ENCODE measurements around the gene CEP104. TPM values are rescaled to one million over a fixed set of nuclear protein-coding genes. Genes with fewer than 3 reads are reported as not detected.

The CEP104 gene
- polyA plus RNA-seq, 3 donors from 2014 or later: 2.5 to 32.7 (median 18.2) TPM

DNA sequence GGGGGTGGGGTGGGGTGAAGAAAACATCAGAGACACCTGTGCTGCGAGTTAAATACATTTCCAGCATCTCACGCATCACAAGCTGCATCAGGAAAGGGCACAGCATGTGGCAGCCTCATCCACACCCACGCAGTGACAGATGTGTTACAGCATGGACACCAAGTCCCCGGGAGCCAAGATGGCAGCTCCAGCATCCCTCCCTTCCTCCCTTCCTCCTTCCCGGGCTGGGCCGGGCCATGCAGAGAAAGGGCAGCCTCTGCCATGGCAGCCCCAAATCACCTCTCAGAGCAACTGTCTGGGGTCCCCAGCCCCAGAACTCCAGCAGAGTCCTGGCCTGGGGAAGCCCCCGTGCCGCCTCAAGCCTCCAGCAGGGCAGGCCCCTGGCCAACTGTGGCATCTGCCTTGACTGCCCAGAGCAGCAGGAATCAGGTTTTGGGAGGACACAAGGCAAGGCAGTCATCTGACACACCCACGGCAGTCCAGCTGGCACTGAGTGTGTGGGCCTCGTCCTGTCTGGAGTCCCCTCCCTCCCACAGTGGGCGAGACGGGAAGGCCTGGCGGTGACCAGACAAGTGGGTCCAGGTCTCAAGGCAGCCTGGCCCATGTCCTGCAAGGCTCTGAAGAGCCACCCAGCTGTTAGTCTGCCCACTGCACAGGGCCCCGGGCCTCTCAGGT lies 78.3 kb downstream of the CEP104 start:
- Mint-ChIP-seq H3K9me3 (no peaks in the 10 kb centered on the region), H3K27ac (no peak overlapping the region), H3K4me3 (no peak overlapping the region), H3K36me3 (peaks cover 10 to 31% (median 13%) of the 10 kb centered on the region in 3 donors), H3K27me3 (ENCODE audit: low read depth in 3 of 3) (peaks cover 0 to 2% (median 2%) of the 10 kb centered on the region in 3 donors), H3K4me1 (peaks cover 0 to 5% of the 10 kb centered on the region in 2 donors)
- DNase-seq: no peak

DNA sequence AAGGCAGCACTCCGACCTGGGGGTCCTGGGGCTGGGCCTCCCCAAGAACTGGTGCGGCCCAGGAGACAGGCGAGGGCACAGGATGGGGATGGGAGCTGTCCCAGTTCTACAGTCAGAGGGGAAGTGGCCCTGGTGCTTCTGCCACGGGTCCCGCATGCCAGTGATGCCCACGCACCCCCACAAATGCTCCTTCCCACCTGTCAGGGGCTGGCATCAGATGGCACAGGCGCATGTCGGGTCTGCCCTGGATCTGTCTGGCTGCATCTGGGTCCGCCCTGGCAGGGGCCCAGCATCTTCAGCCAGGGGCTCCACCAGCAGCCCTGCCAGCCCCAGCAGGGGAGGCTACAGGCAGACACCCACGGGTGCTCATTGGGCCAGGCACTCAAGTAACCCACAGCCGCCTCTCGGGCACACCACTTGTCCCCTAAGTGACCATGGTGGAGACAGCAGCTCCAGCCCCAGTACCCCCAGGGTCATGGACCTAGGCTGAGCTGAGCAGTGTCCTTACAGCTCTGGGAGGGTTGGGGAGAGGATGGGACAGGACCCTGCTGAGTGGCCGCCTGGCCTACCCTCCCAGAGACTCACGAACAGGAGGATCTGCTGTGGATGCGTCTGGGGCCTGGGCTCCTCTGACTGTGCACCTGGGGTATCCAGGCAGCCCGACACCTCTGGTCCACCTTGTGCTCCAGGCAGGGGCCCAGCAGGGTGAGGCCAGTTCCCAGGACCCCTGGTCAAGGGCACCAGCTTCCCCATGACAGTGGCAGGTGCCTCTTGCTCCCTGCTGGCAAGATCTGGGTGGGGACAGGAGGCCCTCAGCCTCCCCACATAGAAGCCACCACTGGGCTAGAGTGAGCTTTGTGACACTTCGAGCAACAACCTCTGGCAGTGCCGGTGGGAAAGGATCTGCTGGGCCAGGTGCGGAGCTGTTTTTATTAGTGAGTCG lies 79.1 kb downstream of the CEP104 start:
- Mint-ChIP-seq H3K27me3 (ENCODE audit: low read depth in 3 of 3) (peaks cover 0 to 2% (median 2%) of the 10 kb centered on the region in 3 donors), H3K4me1 (peaks cover 0 to 7% of the 10 kb centered on the region in 2 donors), H3K36me3 (peaks cover 10 to 31% (median 13%) of the 10 kb centered on the region in 3 donors), H3K27ac (no peak overlapping the region), H3K4me3 (no peak overlapping the region), H3K9me3 (no peaks in the 10 kb centered on the region)
- no peak for DNase-seq

DNA sequence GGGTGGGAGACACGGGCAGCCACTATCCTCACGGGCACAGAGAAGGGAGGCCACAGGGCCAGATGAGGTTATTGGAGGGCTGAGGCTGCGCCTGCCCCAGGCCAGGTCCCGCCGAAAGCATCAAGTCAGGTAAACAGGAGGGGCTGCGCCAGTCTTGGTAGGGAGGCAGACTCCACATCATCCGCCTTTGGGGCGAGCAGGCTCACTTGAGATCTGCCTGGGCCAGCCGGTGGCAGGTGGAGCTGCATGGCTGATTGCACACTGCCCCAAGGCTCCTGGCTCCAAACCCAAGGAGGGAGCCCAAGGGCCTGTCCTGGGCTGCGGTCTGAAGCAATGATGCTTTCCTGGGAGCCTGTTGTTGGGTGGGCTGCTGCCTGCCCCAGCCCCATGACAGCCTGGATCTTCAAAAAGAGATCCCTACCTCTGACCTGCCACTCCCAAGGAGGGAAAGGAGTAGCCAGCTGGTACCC lies 79.9 kb downstream of the CEP104 start:
- Mint-ChIP-seq H3K9me3 (no peaks in the 10 kb centered on the region), H3K27me3 (ENCODE audit: low read depth in 3 of 3) (peaks cover 0 to 2% (median under 1%) of the 10 kb centered on the region in 3 donors), H3K36me3 (peaks cover 10 to 26% (median 13%) of the 10 kb centered on the region in 3 donors), H3K27ac (no peak overlapping the region), H3K4me3 (no peak overlapping the region), H3K4me1 (peaks cover 0 to 7% of the 10 kb centered on the region in 2 donors)
- no peak for DNase-seq

DNA sequence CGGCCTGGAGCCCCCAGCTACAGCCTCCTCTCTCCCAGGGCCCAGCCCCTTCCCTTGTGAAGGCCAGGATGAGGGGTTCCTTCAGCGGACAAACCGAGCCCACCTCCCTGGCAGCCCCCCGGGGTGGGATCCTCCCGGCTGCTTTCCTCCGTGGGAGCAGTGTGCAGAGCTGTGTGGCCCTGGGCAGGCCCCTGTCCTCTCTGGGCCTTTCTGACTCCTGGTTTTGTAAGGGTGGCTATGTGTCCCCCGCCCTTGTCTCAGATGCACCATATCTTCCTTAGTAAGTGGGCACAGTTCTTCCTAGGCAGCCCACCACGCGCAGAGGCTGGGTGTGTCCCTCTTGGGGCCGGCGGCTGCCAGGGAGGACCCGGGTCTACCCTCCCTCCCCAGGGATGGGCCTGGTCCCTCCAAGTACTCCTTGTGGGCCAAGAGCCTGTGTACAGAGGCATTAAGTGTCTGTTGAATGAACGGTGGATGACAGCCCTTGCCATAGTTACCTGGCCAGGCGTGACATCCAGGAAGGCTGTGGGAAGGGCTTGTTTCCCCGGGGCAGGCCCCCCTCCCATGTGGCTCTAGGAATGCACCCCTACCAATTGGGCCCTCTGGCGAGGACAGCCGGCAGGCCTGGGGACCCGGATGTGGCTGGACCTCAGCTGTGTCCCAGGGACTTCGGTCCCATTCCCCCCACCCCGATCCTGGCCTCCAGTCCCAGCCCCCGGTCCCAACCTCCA lies 80.6 kb downstream of the CEP104 start:
- H3K27me3 Mint-ChIP-seq (ENCODE audit: low read depth in 3 of 3): peaks cover 0 to 2% (median 0%) of the 10 kb centered on the region in 3 donors
- no peaks in the 10 kb centered on the region for H3K9me3 Mint-ChIP-seq
- H3K4me3 Mint-ChIP-seq: no peak overlapping the region
- peaks cover 0 to 10% of the 10 kb centered on the region in 2 donors for H3K4me1 Mint-ChIP-seq
- no peak overlapping the region for H3K27ac Mint-ChIP-seq
- DNase-seq: no peak
- H3K36me3 Mint-ChIP-seq: peaks cover 10 to 20% (median 11%) of the 10 kb centered on the region in 3 donors

DNA sequence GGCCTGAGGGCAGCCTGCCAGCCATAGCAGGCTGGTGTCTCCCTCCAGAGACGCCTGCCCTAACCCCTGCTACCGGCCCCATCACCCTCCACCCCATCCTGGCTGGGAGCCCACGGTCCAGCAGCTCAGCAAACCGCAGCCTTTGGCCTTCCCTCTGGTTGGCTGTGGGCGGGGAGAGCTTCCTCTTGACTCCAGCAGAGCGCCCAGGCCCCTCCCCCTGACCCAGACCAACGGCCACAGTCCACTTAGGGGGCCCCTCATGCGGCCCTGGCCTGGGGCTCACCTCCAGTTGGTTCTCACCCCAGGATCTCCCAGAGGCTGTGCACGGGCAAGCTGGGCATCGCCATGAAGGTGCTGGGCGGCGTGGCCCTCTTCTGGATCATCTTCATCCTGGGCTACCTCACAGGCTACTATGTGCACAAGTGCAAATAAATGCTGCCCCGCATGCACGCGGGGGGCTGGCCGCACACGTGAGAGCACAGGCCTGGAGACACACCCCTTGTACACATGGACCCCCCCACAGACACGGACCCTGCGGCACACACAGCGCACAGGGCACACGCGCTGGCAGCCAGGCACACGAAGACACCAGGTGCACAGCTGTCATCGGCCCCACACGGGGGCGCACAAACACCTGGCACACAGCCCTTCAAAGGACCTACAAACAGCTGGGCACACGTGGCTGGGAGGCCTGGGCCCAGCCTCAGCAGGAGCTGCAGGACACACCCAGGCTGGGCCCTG lies 81.4 kb downstream of the CEP104 start:
- no peak overlapping the region for H3K4me3 Mint-ChIP-seq
- peaks cover 0 to 2% (median 0%) of the 10 kb centered on the region in 3 donors for H3K27me3 Mint-ChIP-seq (ENCODE audit: low read depth in 3 of 3)
- peak in 1 of 3 donors; percentile 26 for DNase-seq
- H3K27ac Mint-ChIP-seq: no peak overlapping the region
- peaks cover 0 to 12% of the 10 kb centered on the region in 2 donors for H3K4me1 Mint-ChIP-seq
- H3K9me3 Mint-ChIP-seq: no peaks in the 10 kb centered on the region
- peaks cover 10 to 16% (median 11%) of the 10 kb centered on the region in 3 donors for H3K36me3 Mint-ChIP-seq

DNA sequence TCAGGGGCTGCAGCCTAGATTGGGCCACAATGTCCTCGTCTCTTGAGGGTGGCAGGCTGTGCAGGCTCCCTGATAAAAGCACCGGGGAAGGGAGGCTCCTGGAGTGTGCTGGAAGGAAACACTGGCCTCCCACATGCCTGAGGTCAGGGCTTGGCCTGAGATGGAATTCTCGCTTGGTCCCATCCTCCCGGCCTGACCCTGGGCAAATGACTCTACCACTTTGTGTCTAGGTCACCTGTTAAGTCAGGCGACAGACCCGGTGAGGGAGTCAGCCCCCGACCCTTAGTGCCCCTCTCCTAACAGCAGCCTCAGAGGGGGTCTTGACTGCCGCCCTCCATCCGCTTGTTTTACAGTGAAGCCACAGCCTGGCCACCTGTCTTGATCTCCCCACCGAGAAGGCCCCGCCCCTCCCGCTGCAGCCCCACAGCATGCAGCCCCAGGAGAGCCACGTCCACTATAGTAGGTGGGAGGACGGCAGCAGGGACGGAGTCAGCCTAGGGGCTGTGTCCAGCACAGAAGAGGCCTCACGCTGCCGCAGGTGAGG lies 82.0 kb downstream of the CEP104 start:
- Mint-ChIP-seq H3K27ac (no peak overlapping the region), H3K27me3 (ENCODE audit: low read depth in 3 of 3) (peaks cover 0 to 2% (median 2%) of the 10 kb centered on the region in 3 donors), H3K4me1 (peaks cover 0 to 12% of the 10 kb centered on the region in 2 donors), H3K36me3 (peaks cover 5 to 10% (median 6%) of the 10 kb centered on the region in 3 donors), H3K4me3 (peak overlapping the region in 1 of 5 donors; percentile 21), H3K9me3 (no peaks in the 10 kb centered on the region)
- DNase-seq: no peak

DNA sequence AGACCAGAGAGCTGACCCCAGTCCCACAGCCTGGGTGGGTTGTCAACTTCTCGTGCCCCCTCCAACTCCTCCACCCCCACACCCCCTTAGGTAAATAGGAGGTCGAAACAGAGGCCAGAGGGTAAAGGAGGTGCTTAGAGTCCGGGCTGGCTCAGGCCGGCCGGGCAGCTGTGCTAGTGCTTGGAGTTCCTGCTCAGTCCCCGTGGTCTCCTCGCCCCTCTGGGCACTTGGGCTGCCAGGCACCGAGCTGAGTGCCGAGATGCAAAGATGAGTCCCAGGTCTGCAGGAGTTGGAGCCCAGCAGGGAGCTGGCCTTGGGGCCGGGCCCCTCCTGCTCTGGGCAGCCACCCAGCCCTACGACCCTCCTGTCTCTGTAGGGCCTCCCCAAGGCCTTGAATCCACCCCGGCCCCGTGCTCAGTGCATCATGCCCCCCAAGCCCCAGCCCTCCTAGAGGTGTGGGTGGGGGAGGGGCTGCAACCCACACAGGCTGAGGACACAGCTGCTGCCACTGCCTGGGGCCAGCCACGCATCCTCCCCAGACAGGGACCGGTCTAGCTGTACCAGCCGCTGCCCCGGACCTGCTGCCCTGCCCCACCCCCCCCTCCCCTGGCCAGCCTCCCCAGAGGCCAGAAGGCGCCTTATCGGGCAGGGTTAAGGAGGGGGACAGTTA lies 82.6 kb downstream of the CEP104 start:
- Mint-ChIP-seq H3K27ac (no peak overlapping the region), H3K27me3 (ENCODE audit: low read depth in 3 of 3) (peaks cover 0 to 2% (median 2%) of the 10 kb centered on the region in 3 donors), H3K9me3 (no peaks in the 10 kb centered on the region), H3K36me3 (peaks cover 0 to 5% (median 4%) of the 10 kb centered on the region in 3 donors), H3K4me1 (peaks cover 0 to 12% of the 10 kb centered on the region in 2 donors), H3K4me3 (no peak overlapping the region)
- DNase-seq: no peak

DNA sequence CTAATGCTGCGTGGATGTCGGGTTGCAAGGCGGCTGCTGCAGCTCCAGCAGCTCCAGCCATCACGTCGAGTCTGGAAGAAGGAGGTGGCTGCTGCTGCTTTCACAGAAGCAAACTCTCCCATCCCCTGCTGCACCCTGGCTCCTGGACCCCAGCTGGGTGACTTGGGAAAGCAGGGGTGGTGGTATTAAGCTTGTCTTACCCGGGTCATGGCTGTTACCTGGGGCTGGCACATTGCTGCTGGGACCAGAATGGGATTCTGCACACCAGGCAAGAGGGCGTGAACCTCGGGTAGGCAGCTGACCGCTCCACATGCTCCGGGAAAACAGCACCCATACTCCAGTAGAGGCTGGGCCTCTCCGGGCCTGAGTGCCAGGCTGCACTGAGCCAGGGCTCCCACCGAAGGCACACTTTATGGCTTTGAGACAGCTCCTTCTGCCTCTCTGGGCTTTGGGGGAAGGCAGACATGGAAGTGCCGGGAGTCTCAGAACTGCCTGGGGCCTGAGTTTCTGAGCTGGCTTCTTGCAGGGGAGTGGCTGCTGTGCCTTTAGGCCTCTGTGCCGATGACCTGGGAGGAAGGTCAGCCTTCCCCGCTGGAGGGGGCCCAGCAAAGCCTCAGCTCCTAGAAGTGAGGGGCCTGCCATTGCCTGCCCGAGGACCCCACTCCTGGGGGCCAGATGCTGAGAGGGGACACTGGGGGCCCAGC lies 83.3 kb downstream of the CEP104 start:
- H3K36me3 Mint-ChIP-seq: no peaks in the 10 kb centered on the region
- peaks cover 0 to 12% of the 10 kb centered on the region in 2 donors for H3K4me1 Mint-ChIP-seq
- peak overlapping the region; percentile 17 to 67 (median 44) for H3K4me3 Mint-ChIP-seq
- H3K27ac Mint-ChIP-seq: no peak overlapping the region
- peaks cover 0 to 2% (median 2%) of the 10 kb centered on the region in 3 donors for H3K27me3 Mint-ChIP-seq (ENCODE audit: low read depth in 3 of 3)
- DNase-seq: no peak
- no peaks in the 10 kb centered on the region for H3K9me3 Mint-ChIP-seq

DNA sequence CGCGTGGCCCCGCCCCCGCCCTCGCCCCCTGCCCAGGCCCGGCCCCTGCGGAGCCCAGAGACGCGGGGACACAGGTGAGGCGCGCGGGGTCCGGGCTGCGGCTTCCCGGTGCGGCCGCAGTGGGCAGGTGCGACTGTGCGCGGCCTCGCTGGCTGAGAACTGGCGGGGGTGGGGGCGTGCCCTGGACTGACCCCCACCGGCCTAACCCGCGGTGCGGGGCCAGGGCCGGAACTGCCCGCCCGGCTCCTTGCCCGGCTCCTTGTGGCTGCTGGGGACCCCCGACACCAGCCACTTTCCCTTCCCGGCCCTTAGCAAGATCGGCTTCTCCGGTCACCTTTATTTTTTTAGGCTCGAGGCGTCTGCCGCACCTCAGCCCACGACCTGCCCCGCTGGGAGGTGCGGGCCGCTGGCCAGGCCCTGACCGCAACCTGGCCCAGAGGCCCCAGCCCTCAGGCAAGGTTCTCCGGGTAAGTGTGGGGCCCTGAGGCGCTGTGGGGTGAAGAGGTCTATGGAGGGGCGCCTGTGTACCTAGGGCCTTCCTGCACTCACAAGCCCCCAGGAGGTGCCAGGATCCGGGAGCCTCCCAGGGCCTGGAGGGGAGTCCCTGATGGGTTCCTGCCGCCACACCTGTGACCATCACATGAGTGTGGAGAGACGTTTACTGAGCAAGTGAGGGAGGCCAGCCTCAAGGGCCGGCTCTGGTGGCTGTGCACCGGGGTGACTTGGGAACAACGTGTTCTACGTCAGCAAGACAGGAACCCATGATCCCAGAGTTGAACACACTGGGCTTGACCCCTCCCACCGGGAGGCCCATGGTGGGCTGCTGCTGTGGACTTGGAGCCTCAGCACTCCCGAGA lies 84.1 kb downstream of the CEP104 start, which contains the start of gene SMIM1:
Gene SMIM1 (plus strand): TSS at position 35 of the 857 bp plus-strand sequence. CDS start 2,625 bp downstream, outside the sequence.
- no peaks in the 10 kb centered on the region for H3K36me3 Mint-ChIP-seq
- peaks cover 0 to 2% (median 2%) of the 10 kb centered on the region in 3 donors for H3K27me3 Mint-ChIP-seq (ENCODE audit: low read depth in 3 of 3)
- DNase-seq: no peak
- peaks cover 0 to 12% of the 10 kb centered on the region in 2 donors for H3K4me1 Mint-ChIP-seq
- H3K27ac Mint-ChIP-seq: no peak within 1 kb of the TSS
- no peaks in the 10 kb centered on the region for H3K9me3 Mint-ChIP-seq
- H3K4me3 Mint-ChIP-seq: peak within 1 kb of the TSS; percentile 59 to 70 (median 65)

DNA sequence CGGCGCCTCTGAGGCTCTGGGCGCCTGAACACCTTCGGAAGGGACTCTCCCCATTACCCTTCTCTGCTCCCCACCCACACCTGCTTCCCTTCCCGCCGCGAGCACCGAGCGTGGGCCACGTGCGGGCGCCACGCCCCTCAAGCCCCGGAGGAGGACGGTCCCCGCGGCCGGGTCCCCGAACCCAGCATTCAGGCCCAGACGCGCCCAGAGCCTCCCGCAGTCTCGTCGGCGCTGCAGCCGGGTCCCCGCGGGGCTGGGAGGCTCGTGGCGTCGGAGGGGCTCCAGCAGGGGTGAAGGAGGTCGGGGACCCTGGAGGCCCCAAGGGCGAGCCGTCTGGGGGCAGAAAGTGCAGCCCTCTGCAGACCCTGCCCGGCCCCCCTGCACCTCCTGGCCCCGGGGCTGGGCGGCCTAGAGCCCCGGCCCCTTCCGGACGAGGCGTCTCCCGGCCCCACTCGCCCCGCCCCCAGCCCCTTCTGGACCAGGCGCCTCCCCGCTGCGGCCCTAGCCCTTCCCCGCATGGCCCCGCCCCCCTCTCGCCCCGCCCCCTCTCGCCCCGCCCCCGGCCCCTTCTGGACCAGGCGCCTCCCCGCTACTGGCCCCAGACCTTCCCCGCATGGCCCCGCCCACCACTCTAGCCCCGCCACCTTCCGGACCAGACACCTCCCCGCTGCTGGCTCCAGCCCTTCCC lies 84.8 kb downstream of the CEP104 start:
- peak; percentile 84 to 90 (median 88) for DNase-seq
- H3K9me3 Mint-ChIP-seq: no peaks in the 10 kb centered on the region
- no peaks in the 10 kb centered on the region for H3K36me3 Mint-ChIP-seq
- peaks cover 0 to 6% (median 2%) of the 10 kb centered on the region in 3 donors for H3K27me3 Mint-ChIP-seq (ENCODE audit: low read depth in 3 of 3)
- peaks cover 0 to 12% of the 10 kb centered on the region in 2 donors for H3K4me1 Mint-ChIP-seq
- H3K27ac Mint-ChIP-seq: no peak overlapping the region
- peak overlapping the region; percentile 54 to 70 (median 65) for H3K4me3 Mint-ChIP-seq

Measured in immature natural killer cell (primary cell).